Daoy (cell line): Measurements from ENCODE around the gene HOXD1. TPM values are rescaled to one million over a fixed set of nuclear protein-coding genes. Genes with fewer than 3 reads are reported as not detected.

Experiments
- DNase-seq: peaks from one replicate; pipeline ENCODE4 v3.0.0-alpha.2; 2015; ENCODE audit warnings: low read depth
- total RNA-seq: library from RNA; depleted of rRNA; stranded (reverse); fragments of >200 nt; shearing (Covaris generic); gene quantifications from 2 replicates; pipeline ENCODE4 v1.2.3, GENCODE V29; 2014; rRNA removed

The HOXD1 gene
- total RNA-seq, result 1.3 and 3.0 TPM in 2 replicates

- peak; percentile 84 for DNase-seq
Observed at GRCh38 chr2:176187899-176188773, at the start of gene HOXD1. HOXD1 (plus strand) TSS chr2:176188668; CDS start chr2:176188802, 134 bp downstream.

GRCh38 chr2:176138923-176139660 lies 49.4 kb upstream of the HOXD1 start:
- DNase-seq, result no peak

GRCh38 chr2:176139661-176140512 lies 48.6 kb upstream of the HOXD1 start:
- DNase-seq, result no peak

- DNase-seq, result peak; percentile 89
Observed at GRCh38 chr2:176140513-176141317, 47.8 kb upstream of the HOXD1 start.

- DNase-seq, result no peak
Observed at GRCh38 chr2:176142281-176142680, 46.2 kb upstream of the HOXD1 start.

- no peak for DNase-seq
Observed at GRCh38 chr2:176145085-176145969, 43.1 kb upstream of the HOXD1 start.

GRCh38 chr2:176146101-176146500 lies 42.4 kb upstream of the HOXD1 start:
- no peak for DNase-seq

- no peak for DNase-seq
Observed at GRCh38 chr2:176146645-176147044, 41.8 kb upstream of the HOXD1 start.

GRCh38 chr2:176147210-176147799 lies 41.2 kb upstream of the HOXD1 start:
- DNase-seq, result no peak

GRCh38 chr2:176147800-176148496 lies 40.5 kb upstream of the HOXD1 start:
- DNase-seq, result no peak

GRCh38 chr2:176148751-176149421 lies 39.6 kb upstream of the HOXD1 start:
- DNase-seq, result no peak

- no peak for DNase-seq
Observed at GRCh38 chr2:176149481-176149938, 39.0 kb upstream of the HOXD1 start.

GRCh38 chr2:176149939-176150583 lies 38.4 kb upstream of the HOXD1 start:
- DNase-seq, result no peak

GRCh38 chr2:176150584-176151441 lies 37.7 kb upstream of the HOXD1 start:
- DNase-seq, result no peak

- no peak for DNase-seq
Observed at GRCh38 chr2:176151442-176152287, 36.8 kb upstream of the HOXD1 start, which contains the start of gene HOXD4. HOXD4 (plus strand) TSS chr2:176151550; CDS start chr2:176151634, 84 bp downstream.
